HG02884 (cell line): ENCODE results near the gene RAB11FIP3.

Source experiments
- ATAC-seq: cut with Tn5 transposase; IDR thresholded peaks from one replicate; pipeline ENCODE4 v1.9.1; 2021; ENCODE audit warnings: mild to moderate bottlenecking, moderate library complexity; ENCODE audit not compliant: unreplicated experiment

Gene RAB11FIP3

DNA sequence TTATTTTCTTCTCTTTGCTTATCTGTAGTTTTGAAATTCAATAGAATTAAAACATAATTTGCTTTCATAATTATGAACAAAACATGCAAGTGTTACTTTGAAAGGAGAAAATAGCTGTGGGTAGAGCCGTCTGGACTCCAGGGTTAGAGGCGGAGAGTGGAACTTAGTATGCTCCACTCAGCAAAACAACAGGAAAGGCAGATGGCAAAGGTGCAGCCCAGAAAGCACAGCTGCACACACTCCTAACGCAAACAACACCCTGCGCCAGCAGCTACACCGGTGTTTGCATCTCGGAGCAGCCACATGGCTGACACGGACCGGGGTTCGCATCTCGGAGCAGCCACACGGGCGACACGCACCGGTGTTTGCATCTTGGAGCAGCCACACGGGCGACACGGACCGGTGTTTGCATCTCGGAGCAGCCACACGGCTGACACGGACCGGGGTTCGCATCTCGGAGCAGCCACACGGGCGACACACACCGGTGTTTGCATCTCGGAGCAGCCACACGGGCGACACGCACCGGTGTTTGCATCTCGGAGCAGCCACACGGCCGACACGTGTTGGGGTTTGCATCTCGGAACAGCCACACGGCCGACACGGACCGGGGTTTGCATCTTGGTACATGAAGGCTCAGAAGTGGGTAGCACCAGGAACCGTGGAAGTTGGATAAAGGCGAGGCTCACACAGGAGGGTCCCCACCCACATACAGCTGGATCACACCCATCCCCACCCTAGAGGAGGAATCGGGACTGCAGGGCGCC lies 89.9 kb downstream of the RAB11FIP3 start:
- no peak for ATAC-seq

DNA sequence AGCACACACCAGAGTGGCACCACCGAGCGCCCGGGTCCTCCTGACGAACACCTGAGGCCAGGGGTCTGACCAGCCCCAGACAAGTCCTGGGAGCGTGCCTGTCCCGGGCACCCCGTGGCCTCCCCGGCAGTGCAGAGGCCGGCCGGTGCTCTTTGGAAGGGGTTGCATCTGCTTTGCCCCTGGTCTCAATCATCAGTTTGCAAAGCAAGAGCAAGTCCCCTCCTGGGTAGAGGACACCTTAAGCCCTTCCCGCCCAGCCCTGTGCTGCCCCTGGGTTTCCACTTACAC lies 90.4 kb downstream of the RAB11FIP3 start:
- ATAC-seq, result no peak

DNA sequence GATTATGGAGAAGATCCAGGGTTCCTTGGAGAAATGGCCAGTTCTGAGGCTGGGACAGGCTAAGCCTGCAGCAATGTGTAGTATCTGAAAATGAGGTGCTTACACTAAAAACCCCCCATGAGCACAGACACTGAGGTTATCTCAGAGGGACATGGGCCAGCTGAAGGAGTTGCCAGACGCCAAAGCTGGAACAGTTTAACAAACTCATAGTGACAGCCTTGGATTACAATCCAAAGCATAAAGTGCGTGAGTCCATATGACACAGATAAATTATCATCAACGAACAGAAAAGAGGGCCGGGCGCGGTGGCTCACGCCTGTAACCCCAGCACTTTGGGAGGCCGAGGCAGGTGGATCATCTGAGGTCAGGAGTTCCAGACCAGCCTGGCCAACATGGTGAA lies 90.9 kb downstream of the RAB11FIP3 start:
- ATAC-seq, result no peak

DNA sequence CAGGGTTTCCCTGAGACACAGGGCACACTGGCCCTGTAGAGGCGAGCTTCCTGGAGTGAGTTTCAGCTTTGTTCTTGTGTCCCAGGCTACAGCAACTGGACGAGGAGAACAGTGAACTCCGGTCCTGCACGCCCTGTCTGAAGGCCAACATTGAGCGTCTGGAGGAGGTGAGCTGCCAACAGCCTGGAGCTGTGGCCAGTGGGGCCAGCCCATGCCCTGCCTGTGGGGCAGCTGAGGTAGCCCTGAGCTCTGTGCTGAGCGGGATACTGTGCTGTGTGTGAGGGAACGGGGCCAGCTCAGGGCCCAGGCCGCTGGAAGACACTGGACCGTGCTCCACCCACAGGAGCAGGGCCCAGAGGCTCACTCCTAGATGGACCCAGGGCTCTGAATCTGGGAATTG lies 93.4 kb downstream of the RAB11FIP3 start:
- no peak for ATAC-seq

DNA sequence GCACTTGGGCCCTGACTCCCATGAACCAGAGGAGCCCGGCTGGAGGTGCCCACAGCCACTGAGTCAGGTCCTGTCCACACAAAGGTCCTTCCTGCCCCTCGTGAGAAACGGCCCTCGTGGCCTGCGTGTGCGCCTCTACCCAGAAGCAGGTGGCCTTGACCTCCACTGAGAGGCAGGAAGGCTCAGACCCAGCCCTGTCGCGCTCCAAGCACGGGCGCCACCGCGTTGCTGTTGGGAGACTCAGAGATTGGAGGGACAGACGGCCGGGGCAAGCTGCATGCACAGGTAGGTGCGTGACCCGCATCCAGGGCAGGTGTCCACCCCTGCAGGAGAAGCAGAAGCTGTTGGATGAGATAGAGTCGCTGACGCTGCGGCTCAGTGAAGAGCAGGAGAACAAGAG lies 94.0 kb downstream of the RAB11FIP3 start:
- no peak for ATAC-seq

DNA sequence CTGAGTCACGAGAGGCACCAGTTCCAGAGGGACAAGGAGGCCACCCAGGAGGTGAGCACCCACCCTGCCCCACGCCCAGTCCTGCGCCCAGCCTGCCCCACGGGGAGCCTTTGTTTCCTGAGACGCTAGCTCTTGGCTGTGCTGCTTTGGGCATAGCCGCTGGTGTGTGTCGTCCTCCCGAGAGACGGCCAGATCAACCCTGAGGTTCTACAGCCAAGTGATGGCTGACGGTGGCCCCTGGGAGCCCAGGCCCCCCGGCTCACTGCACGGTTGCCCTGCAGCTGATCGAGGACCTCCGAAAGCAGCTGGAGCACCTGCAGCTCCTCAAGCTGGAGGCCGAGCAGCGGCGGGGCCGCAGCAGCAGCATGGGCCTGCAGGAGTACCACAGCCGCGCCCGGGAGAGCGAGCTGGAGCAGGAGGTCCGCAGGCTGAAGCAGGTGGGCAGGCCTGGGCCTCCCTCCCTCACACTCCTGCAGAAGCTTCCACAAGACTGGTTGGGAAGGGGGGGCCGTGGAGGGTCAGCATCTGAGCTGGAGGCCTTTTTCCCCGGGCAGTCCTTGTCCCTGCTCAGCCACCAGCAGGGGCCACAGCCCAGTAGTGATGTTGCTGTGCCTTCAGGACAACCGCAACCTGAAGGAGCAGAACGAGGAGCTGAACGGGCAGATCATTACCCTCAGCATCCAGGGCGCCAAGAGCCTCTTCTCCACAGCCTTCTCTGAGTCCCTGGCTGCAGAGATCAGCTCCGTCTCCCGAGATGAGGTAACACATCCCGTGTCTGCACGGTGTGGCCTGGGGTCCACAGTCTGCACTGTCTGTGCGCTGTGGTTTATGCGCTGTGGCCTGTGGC lies 94.6 kb downstream of the RAB11FIP3 start:
- no peak for ATAC-seq

DNA sequence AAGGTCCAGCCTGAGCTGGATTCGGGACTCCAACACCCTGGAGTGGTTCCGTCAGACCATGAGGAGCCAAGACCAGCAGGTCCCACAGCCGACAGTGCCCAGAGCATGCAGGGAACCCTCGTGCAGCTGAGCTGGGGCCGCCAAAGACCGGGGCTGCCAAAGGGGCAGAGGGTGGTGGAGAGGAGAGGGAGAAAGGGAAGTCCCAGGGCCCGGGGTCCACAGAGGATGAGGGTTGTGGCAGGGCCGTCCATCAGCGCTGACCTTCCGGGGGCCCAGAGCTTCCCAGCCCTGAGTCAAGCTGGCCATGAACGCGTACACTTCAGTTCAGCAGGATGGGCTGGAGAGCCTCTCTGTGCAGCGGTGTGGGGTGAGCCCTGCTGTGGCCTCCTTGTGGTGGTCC lies 95.4 kb downstream of the RAB11FIP3 start:
- no peak for ATAC-seq

DNA sequence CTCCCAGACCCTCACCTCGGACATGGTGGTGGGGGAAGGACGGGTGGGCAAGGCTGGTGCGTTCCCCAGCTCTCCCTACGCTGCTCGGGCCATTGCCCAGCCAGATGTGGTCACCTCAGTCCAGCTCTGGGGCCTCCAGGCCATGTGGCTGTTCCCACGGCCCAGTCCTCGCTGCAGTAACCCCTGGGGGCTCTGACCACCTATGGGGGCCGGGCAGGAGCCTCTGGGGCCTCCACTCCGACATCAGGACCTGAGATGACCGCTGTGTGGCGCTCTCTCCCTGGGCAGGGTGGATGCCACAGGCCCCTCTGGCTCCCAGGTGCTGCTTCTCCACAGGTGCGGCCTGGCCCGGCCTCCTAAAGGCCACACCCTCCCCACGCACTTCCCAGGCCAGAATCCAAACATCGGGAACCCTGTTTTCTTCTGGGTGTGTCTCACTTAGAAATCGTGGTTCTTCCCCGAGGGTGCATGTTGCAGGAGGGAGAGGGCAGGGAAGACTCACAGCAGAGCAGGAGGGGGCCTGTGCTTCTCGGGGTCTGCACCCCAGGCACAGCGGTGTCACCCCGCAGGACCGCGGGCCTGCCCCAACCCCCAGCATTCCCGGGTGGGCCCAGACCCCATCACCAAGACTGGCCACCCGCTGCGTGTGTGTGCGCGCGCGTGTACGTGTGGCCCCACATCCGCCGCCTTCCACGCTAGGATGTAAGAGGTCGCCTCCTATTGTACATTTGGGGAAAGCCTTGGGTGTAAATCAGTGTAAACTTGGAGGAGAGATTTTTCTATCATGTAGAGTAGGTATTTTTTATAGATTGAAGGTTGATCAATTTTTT lies 96.1 kb downstream of the RAB11FIP3 start:
- no peak for ATAC-seq

DNA sequence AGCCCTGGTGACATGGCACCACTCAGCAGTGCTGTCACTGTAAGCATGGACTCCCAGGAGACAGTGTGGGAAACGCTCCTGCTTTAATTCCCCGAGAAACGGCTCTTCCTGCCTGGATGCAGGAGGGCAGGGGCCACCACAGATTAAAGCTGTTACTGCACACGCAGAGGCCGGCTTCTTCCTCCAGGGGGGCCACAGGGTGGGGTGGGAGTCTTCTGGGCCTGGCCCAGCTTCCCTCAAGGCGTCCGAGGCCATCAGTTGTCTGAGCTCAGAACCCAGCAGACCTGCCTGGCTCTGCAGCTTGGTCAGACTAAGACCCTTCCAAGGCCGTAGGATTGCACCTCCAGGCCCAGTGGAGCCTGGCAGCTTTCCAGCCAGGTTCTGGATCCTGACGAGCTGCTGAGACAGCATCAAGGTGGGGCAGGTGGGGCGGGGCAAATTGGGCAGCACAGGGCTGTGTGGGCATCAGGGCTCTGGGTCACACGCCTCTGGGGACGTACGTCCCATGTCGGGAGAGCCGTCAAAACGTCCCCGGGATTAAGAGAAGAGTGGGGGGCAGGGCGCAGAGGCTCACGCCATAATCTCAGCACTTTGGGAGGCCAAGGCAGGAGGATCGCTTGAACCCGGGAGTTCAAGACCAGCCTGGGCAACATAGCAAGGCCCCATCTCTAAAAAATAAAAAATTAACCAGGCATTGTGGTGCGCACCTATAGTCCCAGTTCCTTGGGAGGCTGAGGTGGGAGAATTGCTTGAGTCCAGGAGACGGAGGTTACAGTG lies 97.1 kb downstream of the RAB11FIP3 start:
- ATAC-seq, result no peak

DNA sequence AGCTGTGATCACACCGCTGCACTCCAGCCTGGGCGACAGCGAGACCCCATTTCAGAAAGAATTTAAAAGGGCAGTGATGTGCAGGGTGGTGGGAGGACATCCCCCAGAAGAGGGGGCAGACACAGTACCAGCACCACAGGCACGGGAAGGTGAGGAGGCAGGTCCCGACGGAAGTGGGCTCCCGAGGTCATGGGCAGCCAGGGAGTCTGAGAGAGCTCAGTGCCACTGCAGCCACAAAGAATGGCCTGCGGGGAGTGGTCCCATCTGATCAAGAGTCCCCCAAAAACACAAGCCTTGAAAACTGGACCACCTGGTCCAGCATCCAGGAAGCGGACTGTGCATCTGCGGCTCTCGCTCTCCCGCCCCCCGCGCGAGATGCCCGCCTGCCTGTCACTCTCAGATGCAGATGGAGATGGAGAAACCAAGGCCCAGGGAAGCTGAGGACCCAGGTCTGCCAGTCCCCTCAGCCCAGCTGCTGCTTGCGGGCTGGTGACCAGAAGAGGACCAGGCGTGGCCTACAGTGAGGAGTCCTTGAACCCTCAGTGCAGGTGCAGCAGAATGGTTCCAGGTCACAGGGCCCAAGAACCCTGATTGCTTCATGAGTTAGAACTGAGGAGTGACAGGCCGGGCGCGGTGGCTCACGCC lies 97.8 kb downstream of the RAB11FIP3 start:
- no peak for ATAC-seq

DNA sequence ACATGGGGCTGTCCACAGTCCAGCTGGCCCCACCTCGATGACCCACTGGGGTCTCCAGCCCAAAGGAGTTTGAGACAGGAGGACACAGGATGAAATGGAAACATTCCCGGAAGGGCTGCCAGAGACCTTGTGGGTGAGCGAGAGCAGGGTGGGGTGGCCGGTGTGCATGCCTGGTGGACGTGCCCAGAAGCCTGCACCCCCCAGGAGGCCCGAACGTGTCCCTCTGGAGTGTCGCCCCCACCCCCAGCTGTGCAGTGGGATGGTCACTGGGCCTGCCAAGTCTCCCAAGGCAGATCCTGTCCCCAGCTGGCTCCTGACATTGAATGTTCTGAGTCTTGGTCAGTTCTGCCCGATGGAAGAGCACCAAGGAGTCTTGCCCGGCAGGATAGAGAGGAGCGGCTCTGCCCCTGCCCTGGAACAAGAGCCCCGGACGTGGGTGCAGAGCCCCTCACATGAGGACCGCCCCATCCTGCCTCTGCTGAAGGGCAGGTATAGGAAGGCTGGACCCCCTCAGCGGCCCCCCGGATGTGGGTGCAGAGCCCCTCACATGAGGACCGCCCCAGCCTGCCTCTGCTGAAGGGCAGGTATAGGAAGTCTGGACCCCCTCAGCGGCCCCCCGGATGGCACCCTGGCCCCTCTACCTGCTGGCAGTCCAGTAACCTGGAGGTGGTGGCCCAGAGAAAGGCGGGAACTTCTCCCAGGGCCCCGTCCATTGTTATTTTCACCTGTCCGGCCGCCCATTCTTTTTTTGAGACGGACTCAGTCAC lies 99.0 kb downstream of the RAB11FIP3 start:
- no peak for ATAC-seq

DNA sequence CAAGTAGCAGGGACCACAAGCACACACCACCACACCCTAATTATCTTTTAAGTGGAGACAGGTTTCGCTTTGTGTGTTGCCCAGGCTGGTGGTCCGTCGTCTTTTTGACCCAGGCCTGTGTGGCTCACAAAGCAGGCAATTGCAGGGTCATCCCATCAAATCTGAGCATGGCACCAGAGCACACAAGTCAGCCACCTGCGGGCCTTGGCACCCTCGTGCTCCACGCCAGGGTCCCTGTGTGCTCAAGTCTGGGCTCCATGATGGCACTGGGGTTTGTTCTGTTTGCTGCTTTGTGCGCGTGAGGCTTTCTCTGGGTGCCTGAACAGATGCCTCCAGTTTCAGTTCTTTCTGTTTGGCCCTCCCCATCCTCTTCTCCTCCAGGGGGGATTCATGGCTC lies 99.7 kb downstream of the RAB11FIP3 start:
- no peak for ATAC-seq

DNA sequence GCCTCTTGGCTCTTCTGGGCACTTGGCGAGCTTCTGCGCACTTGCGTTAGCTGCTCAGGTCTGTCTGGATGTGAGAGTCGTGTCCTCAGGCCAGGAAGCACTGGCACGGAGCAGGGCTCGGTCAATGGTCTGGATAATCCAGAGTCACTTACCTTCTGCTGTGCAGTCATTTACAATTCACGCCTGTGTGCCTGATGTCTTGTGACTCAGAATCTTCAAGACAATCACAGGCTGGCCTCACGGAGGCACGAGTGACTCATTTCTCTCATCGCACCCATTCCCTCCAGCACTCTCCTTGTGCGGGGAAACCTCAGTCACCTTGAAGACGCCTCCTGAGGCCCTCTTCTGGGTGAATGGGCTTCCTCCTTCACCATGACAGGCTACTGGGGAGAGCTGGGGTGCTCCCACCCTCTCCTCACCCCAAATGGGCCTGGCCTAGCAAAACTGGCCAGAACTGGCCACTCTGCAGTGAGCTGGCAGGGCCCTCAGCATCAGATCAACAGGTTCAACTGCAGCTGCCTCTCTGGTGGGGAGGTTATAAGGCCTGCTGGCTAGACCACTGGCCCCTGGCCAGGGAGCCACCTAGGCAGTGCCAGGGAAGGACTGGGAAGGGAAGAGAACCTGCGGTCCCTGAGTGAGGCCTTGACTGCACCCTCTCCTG lies 100.2 kb downstream of the RAB11FIP3 start:
- ATAC-seq, result no peak

DNA sequence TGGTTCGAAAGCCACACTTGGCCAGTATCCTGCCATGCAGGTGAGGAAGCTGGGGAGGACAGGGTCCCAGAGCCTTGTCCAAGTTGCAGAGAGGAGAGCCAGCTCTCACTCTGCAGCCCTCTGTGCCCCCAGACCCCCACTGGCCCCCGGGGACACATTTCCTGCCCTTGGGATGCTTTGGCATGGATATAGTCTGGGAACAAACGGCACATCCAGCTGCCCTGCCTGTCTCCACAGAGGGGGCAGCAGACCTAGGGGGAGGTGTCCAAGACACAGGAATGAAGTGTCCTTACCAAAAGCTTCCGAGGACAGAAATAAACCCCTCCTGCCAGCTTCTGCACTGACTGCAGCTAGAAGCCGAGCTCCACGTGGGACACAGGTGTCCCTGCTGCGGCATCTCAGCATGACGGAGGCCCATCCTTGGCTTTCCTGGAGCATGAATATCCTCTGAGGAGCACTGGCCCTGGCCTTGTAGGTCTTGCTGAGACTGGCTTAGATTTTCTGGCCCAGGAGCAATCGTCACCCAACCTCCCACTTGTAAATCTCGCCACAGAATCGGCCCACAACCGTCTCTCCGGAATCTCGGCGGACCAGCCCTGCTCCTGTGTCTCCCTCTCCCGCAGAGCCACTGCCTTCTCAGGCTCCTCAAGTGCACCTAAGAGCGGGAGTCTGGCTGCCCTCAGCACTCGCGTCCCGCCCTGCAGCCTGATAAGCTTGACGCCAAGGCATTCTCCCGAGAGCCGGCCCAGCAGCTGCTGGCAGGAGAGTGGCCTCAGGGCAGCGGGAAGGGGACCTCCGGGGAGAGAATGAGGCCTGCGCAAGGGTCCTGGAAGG lies 100.9 kb downstream of the RAB11FIP3 start:
- no peak for ATAC-seq

DNA sequence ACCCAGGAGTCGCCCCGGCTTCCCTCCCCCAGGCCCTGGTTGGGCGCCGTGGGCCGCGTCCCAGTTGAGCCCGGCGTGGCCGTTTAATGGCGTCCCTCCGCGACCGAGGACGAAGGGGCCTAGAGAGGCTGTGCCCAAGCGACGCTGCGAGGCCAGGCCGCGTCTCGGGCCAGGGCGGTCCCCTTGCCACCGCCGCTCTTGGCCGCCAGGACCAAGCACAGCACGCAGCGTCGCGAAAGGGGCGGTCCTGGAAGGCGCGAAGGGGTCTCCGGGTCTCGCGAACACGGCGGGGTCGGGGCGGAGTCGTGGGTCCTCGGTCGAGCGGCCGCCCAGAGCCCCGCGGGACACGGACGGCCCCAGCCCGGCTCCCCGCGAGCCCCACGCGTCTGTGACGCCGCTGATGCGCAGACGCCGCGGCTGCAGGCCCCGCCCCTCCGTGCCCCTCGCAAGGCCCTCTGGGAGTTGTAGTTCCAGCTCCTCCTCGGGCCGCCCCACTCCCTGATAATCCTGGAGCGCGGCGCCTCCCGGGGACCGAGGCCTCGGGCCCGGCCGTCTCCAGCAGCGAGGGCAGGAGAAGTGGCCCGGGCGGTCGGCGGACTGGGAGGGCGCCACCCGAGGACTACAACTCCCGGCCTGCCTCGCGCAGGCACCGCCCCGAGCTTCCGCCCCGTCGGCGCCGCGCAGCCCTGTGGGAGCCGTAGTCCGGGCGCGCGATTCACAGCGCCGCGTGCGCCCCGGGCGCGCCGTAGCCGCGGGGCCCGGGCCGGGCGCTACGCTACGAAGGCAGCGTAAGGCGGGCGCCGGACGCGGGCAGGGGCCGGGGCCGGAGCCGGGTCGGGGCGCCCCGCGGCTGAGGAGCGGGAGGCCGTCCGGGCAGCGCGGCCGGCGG lies 101.8 kb downstream of the RAB11FIP3 start, which contains the start of gene CAPN15:
CAPN15 (plus strand) TSS at position 698 of the 889 bp plus-strand sequence. CDS start 19,127 bp downstream, outside the sequence.
- ATAC-seq, result peak; percentile 63

DNA sequence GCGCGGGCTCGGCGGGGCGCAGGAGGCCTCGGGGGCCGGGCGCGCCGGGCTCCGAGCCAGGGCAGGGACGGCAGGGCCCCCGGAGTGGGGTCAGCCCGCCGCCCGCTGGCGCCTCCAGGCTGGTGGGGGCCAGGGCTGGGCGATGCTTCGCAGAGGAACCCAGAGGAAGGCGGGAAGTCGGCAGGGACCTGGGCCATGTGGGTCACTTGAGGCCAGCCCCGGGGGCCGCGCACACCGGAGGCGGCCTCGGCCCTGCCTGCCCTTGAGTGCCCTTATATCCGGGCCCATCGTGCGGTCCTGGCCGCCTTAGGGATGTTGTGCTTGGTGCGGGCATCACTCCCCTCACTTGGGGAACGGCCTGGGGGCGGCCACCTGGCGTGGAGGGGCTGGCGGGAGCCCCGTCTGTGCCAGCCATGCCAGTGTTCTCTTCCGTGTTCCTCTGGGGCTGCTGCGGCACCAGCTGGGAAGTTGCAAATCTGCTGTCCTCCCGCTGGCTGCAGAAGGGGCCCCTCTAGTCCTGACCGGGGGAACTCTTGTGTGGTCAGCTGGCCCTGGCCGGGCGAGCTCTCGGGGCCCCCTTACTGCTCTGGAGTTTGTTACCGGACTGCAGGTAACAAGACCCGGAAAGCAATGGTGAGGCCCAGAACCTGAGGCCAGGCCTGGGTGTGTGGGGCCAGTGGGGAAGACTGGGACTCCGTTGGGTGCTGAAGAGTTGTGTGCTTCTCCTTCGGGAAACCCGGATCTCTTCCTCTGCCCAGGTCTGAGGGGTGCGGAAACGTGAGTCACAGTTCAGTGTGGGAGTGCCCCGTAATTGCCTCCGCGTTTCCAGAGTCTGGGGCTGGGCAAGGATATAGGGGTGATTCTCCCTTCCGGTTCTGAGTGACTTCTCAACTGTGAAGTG lies 102.9 kb downstream of the RAB11FIP3 start:
- peak; percentile 9 for ATAC-seq
